ENCODE data around the gene DPH1.

GRCh38 chr17:1986783-1987451 is 43.0 kb upstream of the DPH1 start:
- TF ChIP-seq POLR2A (IDR thresholded peaks at IDR 0.05; ENCODE audit: extremely low read depth, insufficient read length), result no peak
- no peak for TF ChIP-seq CTCF (IDR thresholded peaks at IDR 0.05; ENCODE audit: low read depth, low read length)
- no peak for TF ChIP-seq MYC (IDR thresholded peaks at IDR 0.05; ENCODE audit: low read depth, low read length)
- TF ChIP-seq MAX (IDR thresholded peaks at IDR 0.05; ENCODE audit: low read depth, low read length), result no peak
